Measurements from ENCODE around the gene PDE4D. TPM values are rescaled to one million over a fixed set of nuclear protein-coding genes. Genes with fewer than 3 reads are reported as not detected.

The PDE4D gene
- total RNA-seq, 1 experiment from 2014 or later, result 6.5 TPM

DNA sequence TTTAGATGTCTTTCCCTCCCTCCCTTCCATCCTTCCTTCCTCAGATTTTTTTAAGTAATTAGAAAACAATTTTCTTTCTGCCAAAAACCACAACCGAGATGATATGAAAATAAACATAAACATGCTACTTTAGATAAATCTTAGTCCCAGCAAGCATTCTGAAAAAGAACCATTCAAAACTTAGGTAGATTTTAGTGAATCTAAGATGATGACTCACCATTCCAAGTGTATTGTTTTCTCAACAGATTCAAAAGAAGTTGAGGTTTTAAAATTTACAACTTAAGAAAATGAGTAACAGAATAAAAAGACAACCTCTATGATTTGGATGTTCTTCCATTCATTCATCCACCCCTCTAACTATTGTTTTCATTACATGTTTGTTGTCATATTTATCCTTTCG, 465.1 kb downstream of the PDE4D start:
- no peak overlapping the region for H3K27ac ChIP-seq (ENCODE audit: low read depth, low read length, poor library complexity, severe bottlenecking)
- H3K9me3 ChIP-seq (ENCODE audit: low read depth, low read length, poor library complexity, severe bottlenecking), result no peaks in the 10 kb centered on the region
- CTCF ChIA-PET, result no interaction called here
- no peaks in the 10 kb centered on the region for H3K36me3 ChIP-seq (ENCODE audit: insufficient read depth, low read length, poor library complexity, severe bottlenecking)
- POLR2A ChIA-PET (ENCODE audit: low non-redundant PET), result no interaction called here
- no peak for TF ChIP-seq EZH2 (IDR thresholded peaks at IDR 0.05; ENCODE audit: borderline replicate concordance, low read depth, low read length, poor library complexity, severe bottlenecking)
- TF ChIP-seq, protein P1, sequence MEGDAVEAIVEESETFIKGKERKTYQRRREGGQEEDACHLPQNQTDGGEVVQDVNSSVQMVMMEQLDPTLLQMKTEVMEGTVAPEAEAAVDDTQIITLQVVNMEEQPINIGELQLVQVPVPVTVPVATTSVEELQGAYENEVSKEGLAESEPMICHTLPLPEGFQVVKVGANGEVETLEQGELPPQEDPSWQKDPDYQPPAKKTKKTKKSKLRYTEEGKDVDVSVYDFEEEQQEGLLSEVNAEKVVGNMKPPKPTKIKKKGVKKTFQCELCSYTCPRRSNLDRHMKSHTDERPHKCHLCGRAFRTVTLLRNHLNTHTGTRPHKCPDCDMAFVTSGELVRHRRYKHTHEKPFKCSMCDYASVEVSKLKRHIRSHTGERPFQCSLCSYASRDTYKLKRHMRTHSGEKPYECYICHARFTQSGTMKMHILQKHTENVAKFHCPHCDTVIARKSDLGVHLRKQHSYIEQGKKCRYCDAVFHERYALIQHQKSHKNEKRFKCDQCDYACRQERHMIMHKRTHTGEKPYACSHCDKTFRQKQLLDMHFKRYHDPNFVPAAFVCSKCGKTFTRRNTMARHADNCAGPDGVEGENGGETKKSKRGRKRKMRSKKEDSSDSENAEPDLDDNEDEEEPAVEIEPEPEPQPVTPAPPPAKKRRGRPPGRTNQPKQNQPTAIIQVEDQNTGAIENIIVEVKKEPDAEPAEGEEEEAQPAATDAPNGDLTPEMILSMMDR (conservative IDR thresholded peaks at IDR 0.05; ENCODE audit: low read depth, low read length), result no peak
- no peaks in the 10 kb centered on the region for H3K4me1 ChIP-seq (ENCODE audit: insufficient read depth, low read length, poor library complexity, severe bottlenecking)
- intact Hi-C loops (cut with micrococcal nuclease; ENCODE audit: unreplicated experiment), result no loop called here
- no peak for DNase-seq (ENCODE audit: low spot score)
- H3K27me3 ChIP-seq (replicated peaks; ENCODE audit: insufficient read depth, low read depth, low read length, poor library complexity), result peaks cover 14% of the 10 kb centered on the region
- BruUV-seq (replicated peaks), result no TSS peak
- H3K4me3 ChIP-seq (ENCODE audit: low read depth, low read length, poor library complexity, severe bottlenecking), result no peak overlapping the region

DNA sequence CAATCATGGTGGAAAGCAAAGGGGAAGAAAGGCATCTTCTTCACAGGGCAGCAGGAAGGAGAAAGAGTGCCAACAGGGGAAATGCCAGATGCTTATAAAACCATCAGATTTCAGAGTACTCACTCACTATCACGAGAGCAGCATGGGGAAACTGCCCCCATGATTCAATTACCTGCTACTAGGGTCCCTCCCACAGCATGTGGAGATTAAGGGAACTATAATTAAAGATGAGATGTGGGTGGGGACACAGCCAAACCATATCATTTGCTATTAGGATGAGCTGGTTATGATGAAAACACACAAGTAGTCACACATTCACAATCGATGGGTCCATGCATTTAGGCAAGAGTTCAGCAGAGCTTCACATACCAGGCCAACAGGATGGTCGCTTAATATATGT, 469.0 kb downstream of the PDE4D start:
- Histone ChIP-seq H3K4me1 (ENCODE audit: insufficient read depth, low read length, poor library complexity, severe bottlenecking) (no peaks in the 10 kb centered on the region), H3K36me3 (ENCODE audit: insufficient read depth, low read length, poor library complexity, severe bottlenecking) (no peaks in the 10 kb centered on the region), H3K27me3 (replicated peaks; ENCODE audit: insufficient read depth, low read depth, low read length, poor library complexity) (no peaks in the 10 kb centered on the region), H3K4me3 (ENCODE audit: low read depth, low read length, poor library complexity, severe bottlenecking) (no peak overlapping the region), H3K27ac (ENCODE audit: low read depth, low read length, poor library complexity, severe bottlenecking) (no peak overlapping the region), H3K9me3 (ENCODE audit: low read depth, low read length, poor library complexity, severe bottlenecking) (no peaks in the 10 kb centered on the region)
- no peak for DNase-seq (ENCODE audit: low spot score)
- no peak for TF ChIP-seq EZH2 (IDR thresholded peaks at IDR 0.05; ENCODE audit: borderline replicate concordance, low read depth, low read length, poor library complexity, severe bottlenecking)
- TF ChIP-seq, protein P1 (conservative IDR thresholded peaks at IDR 0.05; ENCODE audit: low read depth, low read length), result no peak
- BruUV-seq (replicated peaks), result no TSS peak
- ChIA-PET CTCF (no interaction called here), POLR2A (ENCODE audit: low non-redundant PET) (no interaction called here)
- intact Hi-C loops (cut with micrococcal nuclease; ENCODE audit: unreplicated experiment), result no loop called here

DNA sequence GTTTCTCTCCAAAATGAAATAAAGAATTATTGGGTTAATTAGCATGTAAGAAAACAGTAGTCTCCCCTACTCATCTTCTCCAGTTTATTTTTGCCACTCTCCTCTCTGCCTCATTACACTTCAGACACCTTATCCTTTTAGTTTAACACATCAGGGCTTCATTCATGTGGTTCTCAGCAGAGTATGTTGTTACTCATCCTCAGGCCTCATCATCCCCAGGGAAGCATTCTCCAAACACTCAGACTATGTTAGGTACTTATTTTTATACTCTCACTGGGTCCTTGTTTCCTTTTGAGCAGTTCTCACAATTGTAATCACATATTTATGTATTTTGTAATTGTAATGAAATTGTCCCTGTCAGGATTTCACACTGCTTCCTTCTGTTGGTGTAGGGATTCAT, 470.5 kb downstream of the PDE4D start:
- BruUV-seq (replicated peaks), result no TSS peak
- H3K9me3 ChIP-seq (ENCODE audit: low read depth, low read length, poor library complexity, severe bottlenecking), result no peaks in the 10 kb centered on the region
- no peak for DNase-seq (ENCODE audit: low spot score)
- H3K4me1 ChIP-seq (ENCODE audit: insufficient read depth, low read length, poor library complexity, severe bottlenecking), result no peaks in the 10 kb centered on the region
- no peak overlapping the region for H3K4me3 ChIP-seq (ENCODE audit: low read depth, low read length, poor library complexity, severe bottlenecking)
- POLR2A ChIA-PET (ENCODE audit: low non-redundant PET), result no interaction called here
- CTCF ChIA-PET, result no interaction called here
- no peaks in the 10 kb centered on the region for H3K36me3 ChIP-seq (ENCODE audit: insufficient read depth, low read length, poor library complexity, severe bottlenecking)
- no peaks in the 10 kb centered on the region for H3K27me3 ChIP-seq (replicated peaks; ENCODE audit: insufficient read depth, low read depth, low read length, poor library complexity)
- no peak overlapping the region for H3K27ac ChIP-seq (ENCODE audit: low read depth, low read length, poor library complexity, severe bottlenecking)
- TF ChIP-seq, protein P1 (conservative IDR thresholded peaks at IDR 0.05; ENCODE audit: low read depth, low read length), result no peak
- TF ChIP-seq EZH2 (IDR thresholded peaks at IDR 0.05; ENCODE audit: borderline replicate concordance, low read depth, low read length, poor library complexity, severe bottlenecking), result no peak
- intact Hi-C loops (cut with micrococcal nuclease; ENCODE audit: unreplicated experiment), result no loop called here
